Measurements from ENCODE around the gene GGTA1.

DNA sequence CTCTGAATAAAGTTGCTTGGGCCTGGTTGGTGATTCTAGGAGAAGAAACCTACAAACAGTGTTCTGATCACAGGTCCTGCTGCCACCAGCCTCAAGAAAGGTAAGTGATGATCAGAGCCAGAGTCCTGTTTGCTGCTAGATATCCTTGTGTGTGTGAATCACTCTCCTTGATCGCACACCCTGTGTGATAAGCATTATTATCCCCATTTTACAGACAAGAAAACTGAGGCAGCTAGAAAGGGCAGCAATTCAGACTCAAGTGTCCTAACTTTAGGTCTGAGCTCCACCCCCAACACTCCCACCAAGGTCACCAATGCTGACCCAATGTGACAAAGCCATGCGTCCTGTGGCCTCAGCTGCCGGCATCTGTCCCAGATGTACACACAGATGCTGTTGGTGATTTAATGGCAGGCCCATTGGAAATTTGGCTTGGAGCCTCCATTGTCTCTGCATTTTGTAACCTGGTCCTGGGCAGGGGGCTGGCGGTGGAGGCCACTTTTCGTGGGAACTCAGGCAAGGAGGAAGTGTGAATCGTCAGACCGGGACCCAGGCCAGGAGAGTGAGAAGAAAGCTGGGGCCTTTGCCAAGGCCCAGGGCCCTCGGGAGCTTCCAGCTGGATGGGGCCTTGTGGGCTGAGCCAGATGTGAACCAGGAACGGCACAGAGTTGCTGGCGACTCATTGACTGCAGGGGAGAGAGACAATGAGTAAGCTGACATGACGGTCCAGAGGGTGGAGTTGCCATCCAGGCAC lies 29.8 kb upstream of the GGTA1 start:
- TF ChIP-seq TARDBP (IDR thresholded peaks at IDR 0.05), result no peak
- no peak for TF ChIP-seq FOXM1 (IDR thresholded peaks at IDR 0.05; ENCODE audit: borderline replicate concordance)
- TF ChIP-seq HDGF (IDR thresholded peaks at IDR 0.05; ENCODE audit: borderline replicate concordance), result no peak
- no peak for TF ChIP-seq SP1 (IDR thresholded peaks at IDR 0.05)
- no peak for TF ChIP-seq FOXA1 (IDR thresholded peaks at IDR 0.05)
- TF ChIP-seq FOXK2 (IDR thresholded peaks at IDR 0.05), result no peak
- no peak for TF ChIP-seq NFRKB (IDR thresholded peaks at IDR 0.05)
- no peak for TF ChIP-seq ELF4 (IDR thresholded peaks at IDR 0.05)
- no peak for TF ChIP-seq BHLHE40 (IDR thresholded peaks at IDR 0.05; ENCODE audit: borderline replicate concordance)
- TF ChIP-seq SUZ12 (IDR thresholded peaks at IDR 0.05), result no peak
- TF ChIP-seq, protein P1, sequence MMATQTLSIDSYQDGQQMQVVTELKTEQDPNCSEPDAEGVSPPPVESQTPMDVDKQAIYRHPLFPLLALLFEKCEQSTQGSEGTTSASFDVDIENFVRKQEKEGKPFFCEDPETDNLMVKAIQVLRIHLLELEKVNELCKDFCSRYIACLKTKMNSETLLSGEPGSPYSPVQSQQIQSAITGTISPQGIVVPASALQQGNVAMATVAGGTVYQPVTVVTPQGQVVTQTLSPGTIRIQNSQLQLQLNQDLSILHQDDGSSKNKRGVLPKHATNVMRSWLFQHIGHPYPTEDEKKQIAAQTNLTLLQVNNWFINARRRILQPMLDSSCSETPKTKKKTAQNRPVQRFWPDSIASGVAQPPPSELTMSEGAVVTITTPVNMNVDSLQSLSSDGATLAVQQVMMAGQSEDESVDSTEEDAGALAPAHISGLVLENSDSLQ (IDR thresholded peaks at IDR 0.05), result no peak

Measured in HEK293T (cell line).